ENCODE data around the gene TESK1.

The TESK1 gene

GRCh38 chr9:35604578-35605350 is at the start of gene TESK1:
TESK1 (plus strand) TSS chr9:35605262; CDS start chr9:35605620, 358 bp downstream.
- peak; percentile 93 for DNase-seq (ENCODE audit: low spot score)

GRCh38 chr9:35555881-35556280 is 49.2 kb upstream of the TESK1 start:
- DNase-seq (ENCODE audit: low spot score) (no peak), FAIRE-seq (no peak)

More at GRCh38 chr9:35604578-35605350, at the start of gene TESK1:
- no peak for FAIRE-seq

GRCh38 chr9:35556776-35557175 is 48.3 kb upstream of the TESK1 start:
- no peak for FAIRE-seq
- no peak for DNase-seq (ENCODE audit: low spot score)

- DNase-seq (ENCODE audit: low spot score) (no peak), FAIRE-seq (no peak)
These were observed 47.7 kb upstream of the TESK1 start for GRCh38 chr9:35557320-35557719.

- DNase-seq (ENCODE audit: low spot score) (no peak), FAIRE-seq (no peak)
These were observed 46.9 kb upstream of the TESK1 start for GRCh38 chr9:35558185-35558584.

GRCh38 chr9:35559792-35560530 is 45.1 kb upstream of the TESK1 start:
- FAIRE-seq (no peak), DNase-seq (ENCODE audit: low spot score) (no peak)

GRCh38 chr9:35560625-35561337 is 44.3 kb upstream of the TESK1 start:
- no peak for FAIRE-seq
- no peak for DNase-seq (ENCODE audit: low spot score)

- FAIRE-seq: no peak
- no peak for DNase-seq (ENCODE audit: low spot score)
These were observed 43.4 kb upstream of the TESK1 start for GRCh38 chr9:35561468-35562261.

- FAIRE-seq: no peak
These were observed 41.9 kb upstream of the TESK1 start for GRCh38 chr9:35562895-35563780.

GRCh38 chr9:35563791-35564197 is 41.3 kb upstream of the TESK1 start:
- FAIRE-seq (no peak), DNase-seq (ENCODE audit: low spot score) (no peak)

More at GRCh38 chr9:35562895-35563780, 41.9 kb upstream of the TESK1 start:
- no peak for DNase-seq (ENCODE audit: low spot score)

GRCh38 chr9:35564658-35565061 is 40.4 kb upstream of the TESK1 start:
- DNase-seq (ENCODE audit: low spot score) (no peak), FAIRE-seq (no peak)

- DNase-seq (ENCODE audit: low spot score) (no peak), FAIRE-seq (no peak)
These were observed 38.6 kb upstream of the TESK1 start for GRCh38 chr9:35566417-35566816.

- DNase-seq (ENCODE audit: low spot score) (no peak), FAIRE-seq (no peak)
These were observed 36.9 kb upstream of the TESK1 start for GRCh38 chr9:35568196-35568595.

GRCh38 chr9:35569206-35569605 is 35.9 kb upstream of the TESK1 start:
- no peak for FAIRE-seq
- no peak for DNase-seq (ENCODE audit: low spot score)

GRCh38 chr9:35570709-35571504 is 34.2 kb upstream of the TESK1 start:
- no peak for FAIRE-seq

GRCh38 chr9:35574578-35575122 is 30.4 kb upstream of the TESK1 start:
- FAIRE-seq (no peak), DNase-seq (ENCODE audit: low spot score) (no peak)

More at GRCh38 chr9:35570709-35571504, 34.2 kb upstream of the TESK1 start:
- no peak for DNase-seq (ENCODE audit: low spot score)

- DNase-seq (ENCODE audit: low spot score) (no peak), FAIRE-seq (no peak)
These were observed 29.6 kb upstream of the TESK1 start for GRCh38 chr9:35575478-35575877.

GRCh38 chr9:35577486-35577885 is 27.6 kb upstream of the TESK1 start:
- FAIRE-seq: no peak

GRCh38 chr9:35579130-35579529 is 25.9 kb upstream of the TESK1 start:
- no peak for FAIRE-seq
- no peak for DNase-seq (ENCODE audit: low spot score)

More at GRCh38 chr9:35577486-35577885, 27.6 kb upstream of the TESK1 start:
- no peak for DNase-seq (ENCODE audit: low spot score)
